ENCODE measurements around the gene ADARB1. TPM values are rescaled to one million over a fixed set of nuclear protein-coding genes. Genes with fewer than 3 reads are reported as not detected.

The ADARB1 gene
- total RNA-seq, 1 donor from 2014 or later: 15.1 TPM

GRCh38 chr21:45270306-45270821 is 196.0 kb downstream of the ADARB1 start:
- DNase-seq (ENCODE audit: missing footprints) (no peak), ATAC-seq (no peak)
- intact Hi-C loops (cut with DNase I): no loop called here

Other genes starting within 250 kb of the ADARB1 start
- gene PTTG1IP, start 200.9 kb upstream of the ADARB1 start, total RNA-seq: 160 TPM
- 36.7 TPM for gene ITGB2, start 153.7 kb upstream of the ADARB1 start, total RNA-seq
- gene SLX9, start 134.6 kb upstream of the ADARB1 start, total RNA-seq: 66.5 TPM
- gene POFUT2, start 213.3 kb downstream of the ADARB1 start, total RNA-seq: 16.9 TPM